Cardiac septum (tissue), 1 donor: ENCODE results near the gene NRAS. TPM values are rescaled to one million over a fixed set of nuclear protein-coding genes. Genes with fewer than 3 reads are reported as not detected.

Source experiments
- total RNA-seq: library from RNA; stranded (reverse); fragmentation: NEBNext Ultra II Directional; extraction: Animal tissue kit (Norgen Biotek cat#: 25700); gene quantifications from one replicate; pipeline ENCODE4 v1.2.1, GENCODE V29; 2021
- donor health status: DM: no; HTN: no; CAD: no.

The NRAS gene
- total RNA-seq, 1 donor from 2014 or later, result 11.2 TPM

Other genes starting within 250 kb of the NRAS start
- gene TRIM33, start 205.6 kb downstream of the NRAS start, total RNA-seq, result 23.4 TPM
- gene BCAS2, start 135.2 kb downstream of the NRAS start, total RNA-seq, result 36.1 TPM
- gene DENND2C, start 46.7 kb downstream of the NRAS start, total RNA-seq, result 3.7 TPM
- gene AMPD1, start 21.2 kb downstream of the NRAS start, total RNA-seq, result 0.30 TPM
- 900 TPM for gene CSDE1, start 41.2 kb upstream of the NRAS start, total RNA-seq
- 40.2 TPM for gene SIKE1, start 63.9 kb upstream of the NRAS start, total RNA-seq
- gene SYCP1, start 138.1 kb upstream of the NRAS start, total RNA-seq, result not detected